Keratinocyte (primary cell): ENCODE measurements around the gene FAM120C. TPM values are rescaled to one million over a fixed set of nuclear protein-coding genes. Genes with fewer than 3 reads are reported as not detected.

ENCODE experiments used
- DNase-seq: peaks from one replicate; pipeline ENCODE4 v3.0.0-alpha.2; 2011; ENCODE audit warnings: low read depth, missing footprints, low spot score
- FAIRE-seq: peaks from 2 replicates; lab custom pipeline; 2011; peaks lifted over from hg19 to GRCh38; lab: Jason Lieb, UNC
- H2AFZ ChIP-seq: 2 replicates; pipeline ENCODE4 v1.6.0; 2012; ENCODE audit warnings: low read length, control low read depth, inconsistent platforms; ENCODE audit not compliant: control insufficient read depth
- H3K27ac ChIP-seq: 2 replicates; pipeline ENCODE4 v1.5.1; 2011; ENCODE audit warnings: low read length; ENCODE audit not compliant: control insufficient read depth, insufficient read depth
- H3K27me3 ChIP-seq: 3 replicates; pipeline ENCODE4 v1.6.0; 2011; ENCODE audit warnings: low read length; ENCODE audit not compliant: control insufficient read depth, insufficient read depth; ENCODE audit errors: extremely low read depth
- H3K36me3 ChIP-seq, 2 experiments: 2 replicates in 1 of 2; 3 replicates in 1 of 2; pipeline ENCODE4 v1.5.1; 2011; ENCODE audit warnings: low read length in 2 of 2, mild to moderate bottlenecking in 1 of 2; ENCODE audit not compliant: control insufficient read depth in 2 of 2, insufficient read depth in 2 of 2; ENCODE audit errors: extremely low read depth in 1 of 2
- H3K4me1 ChIP-seq: 3 replicates; pipeline ENCODE4 v1.5.1; 2011; ENCODE audit warnings: low read length; ENCODE audit not compliant: control insufficient read depth, insufficient read depth; ENCODE audit errors: extremely low read depth
- H3K4me2 ChIP-seq: 3 replicates; pipeline ENCODE4 v1.6.0; 2011; ENCODE audit warnings: low read depth, low read length; ENCODE audit not compliant: control insufficient read depth, insufficient read depth; ENCODE audit errors: extremely low read depth
- H3K4me3 ChIP-seq, 3 experiments: fragments of 200-600 bp in 1 of 3; sonication (generic) in 1 of 3; 2 replicates in 2 of 3; 3 replicates in 1 of 3; pipeline ENCODE4 v1.5.1; 2011 to 2016; ENCODE audit warnings: low read length in 3 of 3, mild to moderate bottlenecking in 3 of 3, control low read depth in 2 of 3, inconsistent platforms in 1 of 3, low read depth in 1 of 3, mixed read lengths in 1 of 3, mixed run types in 1 of 3, moderate library complexity in 1 of 3; ENCODE audit not compliant: control insufficient read depth in 2 of 3, insufficient read depth in 2 of 3; ENCODE audit errors: extremely low read depth in 1 of 3
- H3K79me2 ChIP-seq: 2 replicates; pipeline ENCODE4 v1.6.0; 2012; ENCODE audit warnings: low read length; ENCODE audit not compliant: control insufficient read depth, insufficient read depth
- H3K9ac ChIP-seq: 3 replicates; pipeline ENCODE4 v1.6.0; 2011; ENCODE audit warnings: low read length; ENCODE audit not compliant: control insufficient read depth, insufficient read depth; ENCODE audit errors: extremely low read depth
- H3K9me1 ChIP-seq: 3 replicates; pipeline ENCODE4 v1.6.0; 2011; ENCODE audit warnings: low read length; ENCODE audit not compliant: control insufficient read depth, insufficient read depth; ENCODE audit errors: extremely low read depth
- H3K9me3 ChIP-seq: 2 replicates; pipeline ENCODE4 v1.5.1; 2012; ENCODE audit warnings: low read depth, low read length; ENCODE audit not compliant: control insufficient read depth
- H4K20me1 ChIP-seq: 3 replicates; pipeline ENCODE4 v1.6.0; 2011; ENCODE audit warnings: low read length; ENCODE audit not compliant: control insufficient read depth, insufficient read depth; ENCODE audit errors: extremely low read depth
- CTCF ChIP-seq, 3 experiments: IDR thresholded peaks in 1 of 3; conservative IDR thresholded peaks in 1 of 3; optimal IDR thresholded peaks in 1 of 3; 2 replicates in 2 of 3; 3 replicates in 1 of 3; pipeline versions ENCODE3 to v1.5.1; 2011; ENCODE audit warnings: low read length in 3 of 3, mild to moderate bottlenecking in 3 of 3, moderate library complexity in 2 of 3, control low read depth in 1 of 3, inconsistent platforms in 1 of 3; ENCODE audit not compliant: insufficient read depth in 2 of 3; ENCODE audit errors: extremely low read depth in 1 of 3
- EZH2 ChIP-seq: IDR thresholded peaks from one replicate; pipeline ENCODE4 v1.6.1; 2012; ENCODE audit warnings: inconsistent platforms, mild to moderate bottlenecking, low read length, moderate library complexity
- dilution Hi-C: fragments of 300-500 bp; cut with MboI; formaldehyde crosslinking; loops from one replicate; pipeline ENCODE4 v1.7.0; 2020; ENCODE audit warnings: low sequenced_read_pairs; ENCODE audit not compliant: extremely low pct_ligation_motif_present
- polyA plus RNA-seq, 5 experiments: library from polyadenylated mRNA; depleted of rRNA in 3 of 5; stranded (reverse) in 3 of 5; stranded (forward) in 1 of 5; unstranded in 1 of 5; fragments of >200 nt; gene quantifications; 1 replicate in 1 of 5; 2 replicates in 3 of 5; 3 replicates in 1 of 5; pipeline versions ENCODE4 v1.2.1 to v1.2.3, GENCODE V29; 2011 to 2012; ENCODE audit warnings: missing spikeins in 2 of 5, low read depth in 1 of 5, low replicate concordance in 1 of 5

Gene FAM120C
- polyA plus RNA-seq, 1 donor (not counting 4 experiments of a cell fraction or from before 2014, with no cell fraction given) = 1.9 TPM

GRCh38 chrX:54171527-54172250, 11.4 kb downstream of the FAM120C start:
- no peaks in the 10 kb centered on the region for H3K27me3 ChIP-seq
- H3K9me1 ChIP-seq = no peaks in the 10 kb centered on the region
- H2AFZ ChIP-seq = no peak overlapping the region
- no peaks in the 10 kb centered on the region for H4K20me1 ChIP-seq
- no peaks in the 10 kb centered on the region for H3K9me3 ChIP-seq
- H3K9ac ChIP-seq = no peak overlapping the region
- no peaks in the 10 kb centered on the region for H3K36me3 ChIP-seq
- H3K4me2 ChIP-seq = no peak overlapping the region
- no peaks in the 10 kb centered on the region for H3K4me1 ChIP-seq
- H3K4me3 ChIP-seq = no peak overlapping the region
- peaks cover 25% of the 10 kb centered on the region for H3K79me2 ChIP-seq
- no peak overlapping the region for H3K27ac ChIP-seq
- FAIRE-seq (no peak), DNase-seq (no peak)
- dilution Hi-C loops = no loop called here
- TF ChIP-seq EZH2 = no peak
- no peak for TF ChIP-seq CTCF (optimal IDR thresholded peaks at IDR 0.05 in 1 of 3, IDR thresholded peaks at IDR 0.05 in 1 of 3, conservative IDR thresholded peaks at IDR 0.05 in 1 of 3; ENCODE audit: extremely low read depth in 1 of 3, insufficient read depth in 2 of 3, low read length in 3 of 3)

GRCh38 chrX:54171091-54171490, 12.0 kb downstream of the FAM120C start:
- TF ChIP-seq EZH2 = no peak
- no peak for TF ChIP-seq CTCF (optimal IDR thresholded peaks at IDR 0.05 in 1 of 3, IDR thresholded peaks at IDR 0.05 in 1 of 3, conservative IDR thresholded peaks at IDR 0.05 in 1 of 3; ENCODE audit: extremely low read depth in 1 of 3, insufficient read depth in 2 of 3, low read length in 3 of 3)
- Histone ChIP-seq H3K27me3 (no peaks in the 10 kb centered on the region), H4K20me1 (no peaks in the 10 kb centered on the region), H3K4me2 (no peak overlapping the region), H3K4me3 (no peak overlapping the region), H3K36me3 (no peaks in the 10 kb centered on the region), H3K9me1 (no peaks in the 10 kb centered on the region), H2AFZ (no peak overlapping the region), H3K4me1 (no peaks in the 10 kb centered on the region), H3K27ac (no peak overlapping the region), H3K9ac (no peak overlapping the region), H3K9me3 (no peaks in the 10 kb centered on the region), H3K79me2 (peaks cover 19% of the 10 kb centered on the region)
- no peak for DNase-seq
- FAIRE-seq = no peak
- dilution Hi-C loops = no loop called here
